Breast epithelium (tissue), 4 donors: ENCODE results near the gene UNKL. TPM values are rescaled to one million over a fixed set of nuclear protein-coding genes. Genes with fewer than 3 reads are reported as not detected.

Experiments
- DNase-seq, 2 donors: peaks; one replicate each; pipeline ENCODE4 v3.0.0-alpha.2; 2019; ENCODE audit warnings: low spot score in 2 of 2
- H3K27ac ChIP-seq, 2 donors: fragments of 200-600 bp; sonication (generic) in 1 of 2; one replicate each; pipeline ENCODE4 v1.5.1; 2016 to 2019; ENCODE audit warnings: mild to moderate bottlenecking in 1 of 2
- H3K27me3 ChIP-seq, 2 donors: fragments of 200-600 bp; sonication (generic) in 1 of 2; one replicate each; pipeline versions ENCODE4 v1.5.1 to v1.6.0; 2017 to 2019; ENCODE audit warnings: control low read depth in 1 of 2, mild to moderate bottlenecking in 1 of 2
- H3K36me3 ChIP-seq: fragments of 200-600 bp; one replicate; pipeline ENCODE4 v1.5.1; 2019
- H3K4me1 ChIP-seq, 2 donors: fragments of 200-600 bp; sonication (generic); one replicate each; pipeline ENCODE4 v1.5.1; 2016 to 2019; ENCODE audit warnings: control low read depth in 1 of 2
- H3K4me3 ChIP-seq, 3 donors: fragments of 200-600 bp; sonication (generic); 1 replicate in 2 of 3; 2 replicates in 1 of 3; pipeline ENCODE4 v1.5.1; 2016 to 2019; ENCODE audit warnings: mild to moderate bottlenecking in 3 of 3, moderate library complexity in 2 of 3
- H3K9me3 ChIP-seq, 2 donors: fragments of 200-600 bp; sonication (generic) in 1 of 2; one replicate each; pipeline ENCODE4 v1.5.1; 2016 to 2019; ENCODE audit warnings: control low read depth in 1 of 2
- POLR2A ChIP-seq: fragments of 450-650 bp; IDR thresholded peaks from one replicate; pipeline ENCODE4 v1.6.1; 2016; ENCODE audit warnings: antibody characterized with exemption, mild to moderate bottlenecking, moderate library complexity
- POLR2AphosphoS5 ChIP-seq, 3 donors: sonication (generic); formaldehyde crosslinking; IDR thresholded peaks; one replicate each; pipeline ENCODE4 v1.6.1; 2017; ENCODE audit warnings: antibody characterized with exemption in 3 of 3
- intact Hi-C: fragments of 100-400 bp; cut with DNase I; formaldehyde crosslinking; loops from one replicate; pipeline ENCODE4 v1.15.1; 2023; ENCODE audit warnings: low total_unique reads
- total RNA-seq, 3 donors: library from RNA; depleted of rRNA; stranded (reverse); fragments of >200 nt; gene quantifications; one replicate each; pipeline ENCODE4 v1.1.0, GENCODE V29; 2016
- TF ChIP-seq, protein P1 (sequence below), 3 donors: fragments of 450-650 bp; IDR thresholded peaks; one replicate each; pipeline ENCODE4 v1.5.1; 2016 to 2017; ENCODE audit warnings: antibody characterized with exemption in 3 of 3, mild to moderate bottlenecking in 3 of 3, moderate library complexity in 3 of 3

UNKL gene
- total RNA-seq, 3 donors from 2014 or later, result 18.6 to 28.5 (median 27.5) TPM

- no peak for DNase-seq
- Histone ChIP-seq H3K27ac (no peak overlapping the region), H3K4me1 (no peaks in the 10 kb centered on the region), H3K4me3 (no peak overlapping the region), H3K27me3 (no peaks in the 10 kb centered on the region), H3K36me3 (no peaks in the 10 kb centered on the region), H3K9me3 (no peaks in the 10 kb centered on the region)
- intact Hi-C loops, result no loop called here
- TF ChIP-seq POLR2A (no peak), POLR2AphosphoS5 (IDR thresholded peaks at IDR 0.05) (no peak)
- TF ChIP-seq, protein P1, sequence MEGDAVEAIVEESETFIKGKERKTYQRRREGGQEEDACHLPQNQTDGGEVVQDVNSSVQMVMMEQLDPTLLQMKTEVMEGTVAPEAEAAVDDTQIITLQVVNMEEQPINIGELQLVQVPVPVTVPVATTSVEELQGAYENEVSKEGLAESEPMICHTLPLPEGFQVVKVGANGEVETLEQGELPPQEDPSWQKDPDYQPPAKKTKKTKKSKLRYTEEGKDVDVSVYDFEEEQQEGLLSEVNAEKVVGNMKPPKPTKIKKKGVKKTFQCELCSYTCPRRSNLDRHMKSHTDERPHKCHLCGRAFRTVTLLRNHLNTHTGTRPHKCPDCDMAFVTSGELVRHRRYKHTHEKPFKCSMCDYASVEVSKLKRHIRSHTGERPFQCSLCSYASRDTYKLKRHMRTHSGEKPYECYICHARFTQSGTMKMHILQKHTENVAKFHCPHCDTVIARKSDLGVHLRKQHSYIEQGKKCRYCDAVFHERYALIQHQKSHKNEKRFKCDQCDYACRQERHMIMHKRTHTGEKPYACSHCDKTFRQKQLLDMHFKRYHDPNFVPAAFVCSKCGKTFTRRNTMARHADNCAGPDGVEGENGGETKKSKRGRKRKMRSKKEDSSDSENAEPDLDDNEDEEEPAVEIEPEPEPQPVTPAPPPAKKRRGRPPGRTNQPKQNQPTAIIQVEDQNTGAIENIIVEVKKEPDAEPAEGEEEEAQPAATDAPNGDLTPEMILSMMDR (IDR thresholded peaks at IDR 0.05), result no peak
These were observed 19.3 kb upstream of the UNKL start for GRCh38 chr16:1433756-1434155.

DNA sequence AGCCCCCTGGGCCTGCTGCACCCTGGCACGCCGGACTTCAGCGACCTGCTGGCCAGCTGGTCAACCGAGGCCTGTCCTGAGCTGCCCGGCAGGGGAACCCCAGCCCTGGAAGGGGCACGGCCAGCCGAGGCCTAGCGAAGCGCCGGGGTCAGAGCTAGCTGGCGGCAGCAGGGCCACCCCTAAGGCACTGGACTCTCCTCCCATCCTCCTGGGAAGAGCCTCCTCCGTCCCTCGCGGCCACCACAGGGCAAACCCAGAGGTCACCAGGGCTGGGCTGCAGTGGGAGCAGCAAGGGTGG, 18.7 kb upstream of the UNKL start:
- H3K36me3 ChIP-seq, result no peaks in the 10 kb centered on the region
- TF ChIP-seq, protein P1 (IDR thresholded peaks at IDR 0.05), result no peak
- TF ChIP-seq POLR2A, result no peak
- no peak for TF ChIP-seq POLR2AphosphoS5 (IDR thresholded peaks at IDR 0.05)
- no peak overlapping the region for H3K4me3 ChIP-seq
- intact Hi-C loops, result no loop called here
- no peak for DNase-seq
- H3K9me3 ChIP-seq, result no peaks in the 10 kb centered on the region
- no peak overlapping the region for H3K27ac ChIP-seq
- no peaks in the 10 kb centered on the region for H3K4me1 ChIP-seq
- no peaks in the 10 kb centered on the region for H3K27me3 ChIP-seq

GRCh38 chr16:1432388-1433262, 18.1 kb upstream of the UNKL start:
- intact Hi-C loops, result no loop called here
- Histone ChIP-seq H3K9me3 (no peaks in the 10 kb centered on the region), H3K27me3 (no peaks in the 10 kb centered on the region), H3K4me3 (peak overlapping the region in 2 of 3 donors; percentile 9 to 19), H3K27ac (no peak overlapping the region), H3K36me3 (no peaks in the 10 kb centered on the region), H3K4me1 (no peaks in the 10 kb centered on the region)
- no peak for DNase-seq
- TF ChIP-seq, protein P1 (IDR thresholded peaks at IDR 0.05), result no peak
- TF ChIP-seq POLR2AphosphoS5 (IDR thresholded peaks at IDR 0.05) (no peak), POLR2A (no peak)

- H3K9me3 ChIP-seq, result no peaks in the 10 kb centered on the region
- no peaks in the 10 kb centered on the region for H3K27me3 ChIP-seq
- H3K4me3 ChIP-seq, result no peak overlapping the region
- H3K4me1 ChIP-seq, result no peaks in the 10 kb centered on the region
- TF ChIP-seq POLR2A, result no peak
- TF ChIP-seq, protein P1 (IDR thresholded peaks at IDR 0.05), result no peak
- TF ChIP-seq POLR2AphosphoS5 (IDR thresholded peaks at IDR 0.05), result no peak
- intact Hi-C loops, result no loop called here
- no peak overlapping the region for H3K27ac ChIP-seq
- no peak for DNase-seq
- H3K36me3 ChIP-seq, result no peaks in the 10 kb centered on the region
These were observed 17.2 kb upstream of the UNKL start for GRCh38 chr16:1431497-1432270.
